ENCODE results near the gene KRT84.

- TF ChIP-seq CTCF (IDR thresholded peaks at IDR 0.05) (no peak), POLR2A (IDR thresholded peaks at IDR 0.05) (no peak)
Measured at GRCh38 chr12:52401926-52402325, 16.5 kb upstream of the KRT84 start.
